Measurements from ENCODE around the gene TAF1C. TPM values are rescaled to one million over a fixed set of nuclear protein-coding genes. Genes with fewer than 3 reads are reported as not detected.

The TAF1C gene
- total and polyA plus RNA-seq, 9 of the 15 experiments (the other 6 are each of a cell fraction or from before 2014, with no cell fraction given), result 1.5 to 74.8 (median 21.0) TPM

DNA sequence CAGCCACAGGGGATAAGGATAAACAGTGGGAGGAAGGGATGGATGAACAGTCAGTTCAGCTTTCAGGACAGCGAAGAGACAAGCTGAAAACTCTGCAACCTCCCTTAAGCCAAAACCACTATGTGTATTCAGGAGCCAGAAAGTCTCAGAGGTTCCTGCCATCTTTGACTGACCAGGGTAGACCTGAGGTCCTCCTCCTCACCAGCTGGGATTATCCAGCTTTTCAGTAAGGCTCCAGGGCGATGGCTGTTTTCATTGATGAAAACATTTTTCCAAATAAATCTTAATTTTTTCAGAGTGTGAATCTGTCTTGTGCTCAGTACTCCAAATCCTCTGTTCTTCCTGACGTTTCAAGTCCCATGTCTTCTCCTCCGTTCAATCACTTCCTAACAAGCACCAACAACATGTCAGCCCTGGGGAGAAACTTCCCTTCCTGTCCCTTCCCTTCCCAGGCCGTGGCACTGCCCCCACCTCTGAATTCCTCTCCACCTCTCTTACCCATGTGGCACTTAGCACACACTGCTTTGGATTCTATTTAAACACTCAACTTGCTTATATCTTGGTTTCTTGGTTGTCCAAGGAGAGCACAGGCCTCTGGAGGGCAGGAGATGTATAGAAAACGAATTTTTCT, 47.1 kb downstream of the TAF1C start (continued):
- TF ChIP-seq TRIM24 (IDR thresholded peaks at IDR 0.05) (no peak), ZNF436 (CRISPR knock-in tag; IDR thresholded peaks at IDR 0.05) (no peak), ARID1B (IDR thresholded peaks at IDR 0.05) (no peak), ZNF316 (IDR thresholded peaks at IDR 0.05) (0 out of 2 replicates have a peak, but pooled peaks have one; percentile 27), KAT7 (CRISPR knock-in tag; IDR thresholded peaks at IDR 0.05; ENCODE audit: borderline replicate concordance) (no peak), ZKSCAN8 (CRISPR knock-in tag; IDR thresholded peaks at IDR 0.05) (peak; percentile 23; the same call in 1 of the 2 replicates), HMGN3 (IDR thresholded peaks at IDR 0.05; ENCODE audit: borderline replicate concordance, extremely low read depth, insufficient read length, low read depth, low read length) (no peak), NR4A1 (CRISPR knock-in tag; IDR thresholded peaks at IDR 0.05) (no peak), NR4A1 (tag; IDR thresholded peaks at IDR 0.05) (peak; percentile 35; the same call in 1 of the 2 replicates), GABPB1 (CRISPR knock-in tag; IDR thresholded peaks at IDR 0.05) (no peak), ETV6 (IDR thresholded peaks at IDR 0.05; ENCODE audit: borderline replicate concordance in 1 of 2, low read depth in 2 of 2, low read length in 1 of 2) (no peak), ETV6 (CRISPR knock-in tag; IDR thresholded peaks at IDR 0.05; ENCODE audit: borderline replicate concordance) (no peak), FOXK1 (CRISPR knock-in tag; IDR thresholded peaks at IDR 0.05; ENCODE audit: borderline replicate concordance) (no peak), POU5F1 (IDR thresholded peaks at IDR 0.05; ENCODE audit: borderline replicate concordance, low read depth, low read length, partially characterized antibody) (no peak), SMAD2 (IDR thresholded peaks at IDR 0.05; ENCODE audit: low read depth, low read length) (no peak), FOXP1 (CRISPR knock-in tag; IDR thresholded peaks at IDR 0.05) (0 out of 2 replicates have a peak, but pooled peaks have one; percentile 17)
- TF ChIP-seq, protein P1, sequence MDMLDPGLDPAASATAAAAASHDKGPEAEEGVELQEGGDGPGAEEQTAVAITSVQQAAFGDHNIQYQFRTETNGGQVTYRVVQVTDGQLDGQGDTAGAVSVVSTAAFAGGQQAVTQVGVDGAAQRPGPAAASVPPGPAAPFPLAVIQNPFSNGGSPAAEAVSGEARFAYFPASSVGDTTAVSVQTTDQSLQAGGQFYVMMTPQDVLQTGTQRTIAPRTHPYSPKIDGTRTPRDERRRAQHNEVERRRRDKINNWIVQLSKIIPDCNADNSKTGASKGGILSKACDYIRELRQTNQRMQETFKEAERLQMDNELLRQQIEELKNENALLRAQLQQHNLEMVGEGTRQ (CRISPR knock-in tag; IDR thresholded peaks at IDR 0.05), result no peak
- TF ChIP-seq, protein P2, sequence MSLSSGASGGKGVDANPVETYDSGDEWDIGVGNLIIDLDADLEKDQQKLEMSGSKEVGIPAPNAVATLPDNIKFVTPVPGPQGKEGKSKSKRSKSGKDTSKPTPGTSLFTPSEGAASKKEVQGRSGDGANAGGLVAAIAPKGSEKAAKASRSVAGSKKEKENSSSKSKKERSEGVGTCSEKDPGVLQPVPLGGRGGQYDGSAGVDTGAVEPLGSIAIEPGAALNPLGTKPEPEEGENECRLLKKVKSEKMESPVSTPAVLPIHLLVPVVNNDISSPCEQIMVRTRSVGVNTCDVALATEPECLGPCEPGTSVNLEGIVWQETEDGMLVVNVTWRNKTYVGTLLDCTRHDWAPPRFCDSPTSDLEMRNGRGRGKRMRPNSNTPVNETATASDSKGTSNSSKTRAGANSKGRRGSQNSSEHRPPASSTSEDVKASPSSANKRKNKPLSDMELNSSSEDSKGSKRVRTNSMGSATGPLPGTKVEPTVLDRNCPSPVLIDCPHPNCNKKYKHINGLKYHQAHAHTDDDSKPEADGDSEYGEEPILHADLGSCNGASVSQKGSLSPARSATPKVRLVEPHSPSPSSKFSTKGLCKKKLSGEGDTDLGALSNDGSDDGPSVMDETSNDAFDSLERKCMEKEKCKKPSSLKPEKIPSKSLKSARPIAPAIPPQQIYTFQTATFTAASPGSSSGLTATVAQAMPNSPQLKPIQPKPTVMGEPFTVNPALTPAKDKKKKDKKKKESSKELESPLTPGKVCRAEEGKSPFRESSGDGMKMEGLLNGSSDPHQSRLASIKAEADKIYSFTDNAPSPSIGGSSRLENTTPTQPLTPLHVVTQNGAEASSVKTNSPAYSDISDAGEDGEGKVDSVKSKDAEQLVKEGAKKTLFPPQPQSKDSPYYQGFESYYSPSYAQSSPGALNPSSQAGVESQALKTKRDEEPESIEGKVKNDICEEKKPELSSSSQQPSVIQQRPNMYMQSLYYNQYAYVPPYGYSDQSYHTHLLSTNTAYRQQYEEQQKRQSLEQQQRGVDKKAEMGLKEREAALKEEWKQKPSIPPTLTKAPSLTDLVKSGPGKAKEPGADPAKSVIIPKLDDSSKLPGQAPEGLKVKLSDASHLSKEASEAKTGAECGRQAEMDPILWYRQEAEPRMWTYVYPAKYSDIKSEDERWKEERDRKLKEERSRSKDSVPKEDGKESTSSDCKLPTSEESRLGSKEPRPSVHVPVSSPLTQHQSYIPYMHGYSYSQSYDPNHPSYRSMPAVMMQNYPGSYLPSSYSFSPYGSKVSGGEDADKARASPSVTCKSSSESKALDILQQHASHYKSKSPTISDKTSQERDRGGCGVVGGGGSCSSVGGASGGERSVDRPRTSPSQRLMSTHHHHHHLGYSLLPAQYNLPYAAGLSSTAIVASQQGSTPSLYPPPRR (CRISPR knock-in tag; IDR thresholded peaks at IDR 0.05; ENCODE audit: borderline replicate concordance), result no peak
- TF ChIP-seq, protein P3, sequence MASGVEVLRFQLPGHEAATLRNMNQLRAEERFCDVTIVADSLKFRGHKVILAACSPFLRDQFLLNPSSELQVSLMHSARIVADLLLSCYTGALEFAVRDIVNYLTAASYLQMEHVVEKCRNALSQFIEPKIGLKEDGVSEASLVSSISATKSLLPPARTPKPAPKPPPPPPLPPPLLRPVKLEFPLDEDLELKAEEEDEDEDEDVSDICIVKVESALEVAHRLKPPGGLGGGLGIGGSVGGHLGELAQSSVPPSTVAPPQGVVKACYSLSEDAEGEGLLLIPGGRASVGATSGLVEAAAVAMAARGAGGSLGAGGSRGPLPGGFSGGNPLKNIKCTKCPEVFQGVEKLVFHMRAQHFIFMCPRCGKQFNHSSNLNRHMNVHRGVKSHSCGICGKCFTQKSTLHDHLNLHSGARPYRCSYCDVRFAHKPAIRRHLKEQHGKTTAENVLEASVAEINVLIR (CRISPR knock-in tag; IDR thresholded peaks at IDR 0.05), result 0 out of 2 replicates have a peak, but pooled peaks have one; percentile 35
- TF ChIP-seq, protein P4, sequence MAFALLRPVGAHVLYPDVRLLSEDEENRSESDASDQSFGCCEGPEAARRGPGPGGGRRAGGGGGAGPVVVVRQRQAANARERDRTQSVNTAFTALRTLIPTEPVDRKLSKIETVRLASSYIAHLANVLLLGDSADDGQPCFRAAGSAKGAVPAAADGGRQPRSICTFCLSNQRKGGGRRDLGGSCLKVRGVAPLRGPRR (CRISPR knock-in tag; IDR thresholded peaks at IDR 0.05), result peak; percentile 68
- TF ChIP-seq, protein P5, sequence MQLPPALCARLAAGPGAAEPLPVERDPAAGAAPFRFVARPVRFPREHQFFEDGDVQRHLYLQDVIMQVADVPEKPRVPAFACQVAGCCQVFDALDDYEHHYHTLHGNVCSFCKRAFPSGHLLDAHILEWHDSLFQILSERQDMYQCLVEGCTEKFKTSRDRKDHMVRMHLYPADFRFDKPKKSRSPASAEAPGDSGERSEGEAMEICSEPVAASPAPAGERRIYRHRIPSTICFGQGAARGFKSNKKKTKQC (CRISPR knock-in tag; IDR thresholded peaks at IDR 0.05), result no peak
